Mesothelial cell of epicardium (in vitro differentiated cells): ENCODE results near the gene RBM24. TPM values are rescaled to one million over a fixed set of nuclear protein-coding genes. Genes with fewer than 3 reads are reported as not detected.

ENCODE experiments used
- DNase-seq, 2 experiments: peaks; one replicate each; pipeline ENCODE4 v3.0.0; 2021; ENCODE audit warnings: low spot score in 2 of 2; ENCODE audit not compliant: unreplicated experiment in 2 of 2
- H3K27ac Mint-ChIP-seq: 2 replicates; pipeline ENCODE4 v1.8.0; 2021; ENCODE audit warnings: mixed read lengths
- H3K27me3 Mint-ChIP-seq: 2 replicates; pipeline ENCODE4 v1.8.0; 2021; ENCODE audit warnings: low read depth, mixed read lengths
- H3K36me3 Mint-ChIP-seq: 2 replicates; pipeline ENCODE4 v1.8.0; 2021; ENCODE audit warnings: mixed read lengths
- H3K4me1 Mint-ChIP-seq: 2 replicates; pipeline ENCODE4 v1.8.0; 2021; ENCODE audit warnings: mixed read lengths
- H3K4me3 Mint-ChIP-seq: 2 replicates; pipeline ENCODE4 v1.8.0; 2021; ENCODE audit warnings: mild to moderate bottlenecking, moderate library complexity, mixed read lengths
- H3K9me3 Mint-ChIP-seq: 2 replicates; pipeline ENCODE4 v1.8.0; 2021; ENCODE audit warnings: mixed read lengths
- CTCF ChIP-seq: fragments of 200-600 bp; sonication (generic); IDR thresholded peaks from one replicate; pipeline ENCODE4 v1.5.0; 2021; ENCODE audit warnings: antibody characterized with exemption; ENCODE audit not compliant: unreplicated experiment
- total RNA-seq: library from RNA; stranded (reverse); gene quantifications from 3 replicates; pipeline ENCODE4 v1.2.1, GENCODE V29; 2021

Gene RBM24
- total RNA-seq, result 0.43 to 0.86 TPM (median 0.45 TPM) in 3 replicates

GRCh38 chr6:17281100-17281496 lies at the start of gene RBM24:
TSS of gene RBM24 (plus strand) at chr6:17281361. CDS start at chr6:17281582, 221 bp downstream.
- Mint-ChIP-seq H3K4me1 (peaks cover 18% of the 10 kb centered on the region), H3K36me3 (no peaks in the 10 kb centered on the region), H3K9me3 (no peaks in the 10 kb centered on the region), H3K4me3 (peak within 1 kb of the TSS; percentile 79), H3K27ac (peak within 1 kb of the TSS; percentile 33), H3K27me3 (peaks cover 78% of the 10 kb centered on the region)
- peak; percentile 34 to 65 for DNase-seq
- TF ChIP-seq CTCF, result no peak

GRCh38 chr6:17233531-17233930 lies 47.6 kb upstream of the RBM24 start:
- H3K4me1 Mint-ChIP-seq, result no peaks in the 10 kb centered on the region
- no peak overlapping the region for H3K4me3 Mint-ChIP-seq
- peaks cover 1% of the 10 kb centered on the region for H3K36me3 Mint-ChIP-seq
- DNase-seq, result no peak
- peaks cover 2% of the 10 kb centered on the region for H3K27me3 Mint-ChIP-seq
- no peak overlapping the region for H3K27ac Mint-ChIP-seq
- TF ChIP-seq CTCF, result no peak
- peaks cover 9% of the 10 kb centered on the region for H3K9me3 Mint-ChIP-seq

- Mint-ChIP-seq H3K4me1 (no peaks in the 10 kb centered on the region), H3K27ac (no peak overlapping the region), H3K4me3 (no peak overlapping the region), H3K27me3 (peaks cover 2% of the 10 kb centered on the region), H3K36me3 (peaks cover 1% of the 10 kb centered on the region), H3K9me3 (peaks cover 18% of the 10 kb centered on the region)
- TF ChIP-seq CTCF, result no peak
- no peak for DNase-seq
These were observed 43.9 kb upstream of the RBM24 start for GRCh38 chr6:17237246-17237645.

- peaks cover 4% of the 10 kb centered on the region for H3K27me3 Mint-ChIP-seq
- H3K4me3 Mint-ChIP-seq, result no peak overlapping the region
- no peaks in the 10 kb centered on the region for H3K36me3 Mint-ChIP-seq
- TF ChIP-seq CTCF, result no peak
- no peak overlapping the region for H3K27ac Mint-ChIP-seq
- no peaks in the 10 kb centered on the region for H3K4me1 Mint-ChIP-seq
- no peak for DNase-seq
- peaks cover 17% of the 10 kb centered on the region for H3K9me3 Mint-ChIP-seq
These were observed 41.9 kb upstream of the RBM24 start for GRCh38 chr6:17239260-17239659.

- DNase-seq, result no peak
- H3K36me3 Mint-ChIP-seq, result no peaks in the 10 kb centered on the region
- no peak for TF ChIP-seq CTCF
- no peak overlapping the region for H3K4me3 Mint-ChIP-seq
- H3K4me1 Mint-ChIP-seq, result no peaks in the 10 kb centered on the region
- no peak overlapping the region for H3K27ac Mint-ChIP-seq
- H3K27me3 Mint-ChIP-seq, result peaks cover 11% of the 10 kb centered on the region
- peaks cover 24% of the 10 kb centered on the region for H3K9me3 Mint-ChIP-seq
These were observed 40.2 kb upstream of the RBM24 start for GRCh38 chr6:17240803-17241500.
